HG02981 (cell line): ENCODE results near the gene TMEM80.
"Not testable (repeated sequence)": the region's sequence is repeated elsewhere in the genome, so short reads cannot be mapped to it uniquely, and the experiment has no call there.

Experiments used
- ATAC-seq: cut with Tn5 transposase; IDR thresholded peaks from one replicate; pipeline ENCODE4 v1.9.1; 2021; ENCODE audit warnings: mild to moderate bottlenecking, moderate library complexity; ENCODE audit not compliant: unreplicated experiment

Gene TMEM80

GRCh38 chr11:679271-680207 is 16.1 kb upstream of the TMEM80 start:
- no peak for ATAC-seq

DNA sequence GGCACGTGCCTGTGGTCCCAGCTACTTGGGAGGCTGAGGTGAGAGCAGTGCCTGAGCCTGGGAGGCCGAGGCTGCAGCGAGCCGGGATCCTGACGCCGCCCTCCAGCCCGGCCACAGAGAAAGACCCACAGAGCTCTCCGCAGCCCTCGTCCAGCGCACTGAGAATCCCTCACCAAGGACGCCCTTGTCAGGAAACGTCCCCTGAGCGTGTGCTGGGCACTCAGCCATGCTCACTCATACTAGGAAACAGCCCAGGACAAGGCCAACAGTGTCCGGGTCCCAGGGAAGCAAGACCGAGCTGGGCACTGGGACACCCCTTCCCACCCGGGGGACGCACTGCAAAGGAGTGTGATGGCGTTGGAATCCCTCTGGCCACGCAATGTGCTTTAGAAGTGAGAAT is 15.1 kb upstream of the TMEM80 start:
- ATAC-seq, result no peak

- ATAC-seq, result no peak
Measured at GRCh38 chr11:680970-681369, 14.6 kb upstream of the TMEM80 start.

DNA sequence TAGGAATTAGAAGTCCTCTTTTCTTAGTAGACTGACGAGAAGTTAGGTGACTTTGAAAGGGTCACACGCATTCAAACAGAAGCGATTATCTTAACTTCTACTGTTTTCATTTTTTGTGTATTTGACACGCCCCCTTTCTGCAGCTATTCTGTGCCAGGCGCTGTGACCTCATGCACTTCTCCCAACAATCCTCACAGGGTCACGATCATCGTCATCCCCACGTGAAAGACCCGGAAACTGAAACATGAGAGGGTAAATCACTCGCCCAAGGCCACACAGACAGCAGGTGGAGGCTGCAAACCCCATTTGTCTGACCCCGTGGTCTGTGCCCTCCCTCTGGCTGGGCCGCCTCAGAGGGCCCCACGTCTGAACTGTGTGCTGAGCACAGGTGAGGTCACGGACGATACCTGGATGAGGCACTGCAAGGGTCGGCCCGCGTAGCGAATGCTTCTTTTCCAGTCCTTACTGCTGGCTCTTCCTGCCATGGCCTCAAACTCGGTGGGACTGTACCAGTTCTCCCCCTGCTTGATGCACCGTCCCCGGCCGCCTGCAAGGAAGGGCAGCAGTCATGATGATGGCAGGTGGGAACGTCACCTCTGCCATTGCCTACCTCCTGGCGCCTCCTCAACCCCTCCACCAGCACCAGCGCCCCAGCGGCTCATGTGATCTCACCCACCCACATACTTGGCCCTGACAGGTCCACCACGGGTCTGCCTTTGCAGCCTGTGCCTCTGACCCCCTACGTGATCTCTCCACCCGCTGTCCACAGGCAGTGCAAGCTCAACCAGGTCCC is 9.0 kb upstream of the TMEM80 start:
- ATAC-seq, result no peak

DNA sequence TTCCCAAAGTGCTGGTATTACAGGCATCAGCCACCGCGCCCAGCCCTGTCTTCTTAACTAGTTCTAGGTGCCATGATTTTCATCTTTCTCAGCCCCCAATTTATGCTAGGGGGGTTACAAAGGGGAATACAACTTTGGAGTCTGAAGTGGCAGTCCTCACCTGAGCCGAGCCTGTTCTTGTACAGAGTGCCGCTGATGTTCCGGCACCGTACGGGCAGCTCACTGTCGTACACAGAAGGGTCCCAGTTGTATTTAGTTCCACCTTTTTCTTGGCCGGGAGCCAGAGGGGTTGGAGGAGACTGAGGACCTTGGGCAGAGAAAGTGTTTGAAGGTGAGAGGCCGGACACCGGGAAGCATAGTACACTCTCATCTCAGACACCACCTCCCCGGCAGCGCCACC is 7.9 kb upstream of the TMEM80 start:
- ATAC-seq, result no peak

DNA sequence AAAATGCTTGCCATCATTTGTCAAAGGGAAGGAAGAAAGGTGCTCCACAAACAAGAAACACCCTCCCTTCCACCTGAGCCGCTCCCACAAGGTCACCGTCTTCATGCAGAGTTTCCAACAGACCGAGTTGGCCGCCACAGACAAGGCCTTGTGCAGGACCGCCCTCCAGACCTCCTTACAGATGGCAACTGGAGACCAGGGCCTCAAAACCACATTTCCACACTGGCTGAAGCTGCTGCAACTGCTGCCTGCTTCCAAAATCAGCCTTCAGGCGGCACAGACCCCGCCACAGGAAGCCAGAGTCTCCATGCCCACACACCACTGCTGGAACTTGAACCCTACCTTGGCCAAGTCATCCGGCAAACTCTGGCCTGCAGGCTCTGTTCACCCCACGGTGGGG is 6.9 kb upstream of the TMEM80 start:
- ATAC-seq, result no peak

DNA sequence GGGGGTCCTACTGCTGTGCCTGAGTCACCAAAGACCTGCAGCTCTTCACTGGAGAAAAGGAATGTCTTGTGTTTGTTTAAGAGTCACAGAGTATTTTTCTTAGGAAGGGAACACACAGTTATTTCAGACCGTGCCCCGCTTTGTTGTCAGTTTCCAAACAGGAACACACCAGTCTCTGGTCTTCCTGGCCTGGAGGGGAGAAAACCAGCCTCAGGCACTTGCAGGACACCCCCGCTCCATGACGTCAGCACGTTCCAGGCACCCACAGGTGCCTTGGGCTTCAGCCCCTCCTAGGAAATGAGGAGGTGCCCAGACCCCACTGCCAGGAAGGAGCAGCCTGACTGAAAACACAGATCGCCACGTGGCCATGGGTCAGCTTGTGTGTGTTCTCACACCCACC is 6.0 kb upstream of the TMEM80 start:
- ATAC-seq, result no peak

- not testable (repeated sequence) for ATAC-seq
Measured at GRCh38 chr11:690244-690643, 5.4 kb upstream of the TMEM80 start.

DNA sequence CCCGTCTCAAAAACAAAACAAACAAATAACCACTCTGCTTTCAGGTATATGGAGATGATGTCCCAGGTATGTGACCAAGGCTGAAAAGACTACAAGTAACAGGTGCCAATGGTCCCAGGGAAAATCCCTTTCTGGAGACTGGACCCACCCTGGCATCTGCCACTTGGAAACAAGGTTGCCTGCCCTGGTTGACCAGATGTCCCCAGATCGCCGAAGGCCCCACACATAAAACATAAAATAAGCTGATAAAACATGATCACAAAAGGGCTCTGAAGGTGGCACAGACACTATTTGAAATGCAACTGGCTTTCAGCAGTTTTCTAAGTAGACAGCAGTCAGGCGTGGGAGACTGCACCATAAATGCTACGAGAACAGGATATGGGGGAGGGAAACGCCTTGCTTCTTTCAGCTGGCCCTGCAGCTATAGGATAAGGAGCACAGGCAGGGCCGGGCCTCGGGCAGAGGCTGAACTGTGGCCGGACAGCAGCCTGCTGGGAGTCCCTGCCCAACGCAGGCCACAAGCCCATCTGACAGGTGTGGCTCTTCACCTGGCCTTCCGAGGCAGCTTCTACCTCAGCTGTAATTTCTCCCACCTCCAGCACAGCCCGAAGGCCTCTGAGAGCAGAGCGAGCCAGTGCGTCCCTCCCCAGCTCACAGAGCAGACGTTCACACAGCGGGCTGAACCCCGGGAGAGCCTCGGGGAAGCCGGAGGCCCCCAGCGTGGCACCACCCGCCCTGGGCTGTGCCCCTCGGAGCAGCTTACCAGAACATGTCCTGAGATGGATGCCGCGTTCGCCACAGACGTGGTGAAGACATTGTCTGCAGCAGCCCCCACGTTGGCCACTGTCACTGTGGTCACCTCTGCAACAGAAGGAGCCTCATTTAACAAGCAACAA is 4.6 kb upstream of the TMEM80 start:
- no peak for ATAC-seq

DNA sequence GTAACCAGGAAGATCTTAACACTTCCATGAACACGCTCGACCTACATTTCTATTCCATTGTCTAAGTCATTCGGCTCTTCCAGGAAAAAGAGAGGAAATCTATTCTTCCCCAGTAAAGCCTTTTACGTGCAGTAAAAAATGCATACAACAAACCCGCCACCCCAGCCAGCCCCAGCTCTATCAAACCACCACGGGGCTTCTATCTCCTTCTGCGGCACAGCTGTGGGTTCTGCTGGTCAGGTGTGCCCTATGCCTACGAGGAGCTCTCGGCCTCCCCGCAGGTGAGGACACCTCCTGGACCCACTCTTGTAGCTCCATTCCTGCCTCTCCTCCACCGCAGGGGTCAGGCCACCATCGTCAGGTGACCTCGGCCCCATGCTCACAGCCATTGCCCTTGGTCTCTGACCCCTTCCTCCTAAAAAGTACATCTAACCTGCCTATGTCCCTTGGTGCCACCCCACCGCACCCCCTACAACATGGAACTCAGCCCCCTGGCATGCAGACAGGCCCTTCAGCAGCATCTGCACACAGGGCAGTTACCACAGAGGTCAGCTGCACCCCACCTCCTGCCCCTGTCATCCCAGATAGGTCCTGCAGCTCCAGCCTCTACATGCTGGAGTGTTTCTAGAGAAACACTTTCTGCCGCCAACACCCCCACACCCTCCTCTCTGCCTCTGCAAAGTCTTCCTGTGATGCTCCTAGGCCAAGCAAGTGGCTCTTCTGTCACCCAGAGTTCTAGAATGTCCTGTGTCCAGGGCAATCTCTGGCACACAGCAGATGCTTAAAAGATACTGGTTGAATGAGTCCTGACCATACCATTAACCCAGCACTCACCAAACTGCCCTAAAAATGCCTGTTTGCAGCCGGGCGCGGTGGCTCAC is 3.7 kb upstream of the TMEM80 start:
- ATAC-seq, result no peak

- ATAC-seq, result no peak
Measured at GRCh38 chr11:692824-693414, 2.7 kb upstream of the TMEM80 start.

GRCh38 chr11:693415-693831 is 2.2 kb upstream of the TMEM80 start:
- no peak for ATAC-seq

DNA sequence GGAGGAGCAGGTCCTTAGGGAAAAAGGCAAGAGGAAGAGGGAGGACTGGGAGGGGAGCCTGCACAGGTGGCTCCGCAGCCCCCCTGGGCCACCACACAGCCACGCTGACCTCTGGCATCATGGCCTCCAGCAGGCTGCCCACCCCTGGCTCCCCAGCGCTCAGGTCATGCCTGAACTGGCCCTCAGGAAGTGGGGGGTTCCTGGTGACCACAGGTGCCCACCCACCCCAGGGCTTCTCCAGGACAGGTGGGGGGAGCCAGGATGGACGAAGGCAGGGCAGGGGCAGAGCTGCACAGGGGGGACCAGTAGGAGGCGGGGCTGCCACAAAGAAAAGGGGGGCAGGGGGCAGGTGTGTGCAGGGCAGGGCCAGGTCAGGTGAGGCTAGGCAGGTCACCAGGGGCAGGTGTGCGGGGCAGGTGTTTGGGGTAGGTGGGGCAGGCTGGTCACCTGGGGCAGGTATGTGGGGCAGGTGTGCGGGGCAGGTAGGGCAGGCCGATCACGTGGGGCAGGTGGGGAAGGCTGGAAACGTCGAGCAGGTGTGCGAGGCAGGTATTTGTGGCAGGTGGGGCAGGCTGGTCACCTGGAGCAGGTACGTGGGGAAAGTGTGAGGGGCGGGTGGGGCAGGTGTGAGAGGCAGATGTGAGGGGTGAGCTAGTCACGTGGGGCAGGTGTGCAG is 1.6 kb upstream of the TMEM80 start:
- ATAC-seq, result no peak

DNA sequence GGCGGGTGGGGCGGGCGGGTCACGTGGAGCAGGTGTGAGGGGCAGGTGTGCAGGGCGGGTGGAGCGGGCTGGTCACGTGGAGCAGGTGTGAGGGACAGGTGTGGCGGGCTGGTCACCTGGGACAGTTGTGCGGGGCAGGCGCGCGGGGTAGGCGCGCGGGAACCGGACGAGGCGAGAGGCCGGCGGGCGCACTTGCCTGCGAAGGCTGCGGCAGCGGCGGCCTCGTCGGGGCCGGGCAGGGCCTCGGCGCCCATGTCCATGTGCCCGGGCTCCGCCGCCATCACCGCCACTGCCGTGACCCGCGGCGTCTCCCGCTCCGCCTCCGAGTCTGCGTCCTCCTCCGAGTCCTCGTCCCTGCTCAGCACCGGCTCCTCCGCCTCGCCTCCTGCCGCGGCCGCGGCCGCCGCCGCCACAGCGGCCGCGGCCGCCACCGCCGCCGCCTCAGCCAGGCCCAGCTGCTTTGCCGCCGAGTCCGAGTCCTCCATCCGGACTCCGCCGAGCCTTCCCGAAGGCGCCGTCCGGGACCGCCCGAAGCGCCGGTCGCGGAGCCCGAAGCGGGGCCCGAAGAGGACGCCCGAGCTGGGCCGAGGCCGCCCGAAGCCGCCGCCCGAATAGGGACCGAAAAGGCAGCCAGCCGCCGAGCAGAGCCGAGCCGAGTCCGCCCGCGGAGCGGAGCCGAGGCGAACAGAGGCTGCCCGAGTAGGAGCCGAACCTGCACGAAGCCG is 891 bp upstream of the TMEM80 start, which contains the start of gene DEAF1:
DEAF1 (minus strand) TSS at position 660 of the 725 bp plus-strand sequence; CDS start at position 485, 175 bp downstream.
- peak; percentile 71 for ATAC-seq

- ATAC-seq, result no peak
Measured at GRCh38 chr11:695288-695537, 403 bp upstream of the TMEM80 start.

DNA sequence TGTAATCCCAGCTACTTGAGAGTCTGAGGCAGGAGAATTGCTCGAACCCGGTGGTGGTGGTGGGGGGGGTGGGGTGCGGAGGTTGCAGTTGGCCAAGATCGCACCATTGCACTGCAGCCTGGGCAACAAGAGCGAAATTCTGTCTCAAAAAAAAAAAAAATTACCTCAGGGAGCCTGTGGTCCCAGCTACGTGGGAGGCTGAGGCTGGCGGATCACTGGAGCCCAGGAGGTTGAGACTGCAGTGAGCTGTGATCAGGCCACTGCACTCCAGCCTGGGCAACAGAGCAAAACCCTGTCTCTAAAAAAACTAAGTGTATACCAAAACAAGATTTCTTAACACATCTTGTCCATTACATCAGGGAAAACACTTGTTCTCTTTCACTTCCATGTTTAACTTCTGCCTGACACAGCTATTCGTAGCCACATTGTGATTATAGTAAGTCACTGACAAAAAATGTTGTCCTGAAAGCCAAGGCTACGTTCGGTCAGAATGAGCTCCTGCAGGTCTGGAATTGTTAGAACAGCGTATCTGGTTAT is 1.4 kb downstream of the TMEM80 start:
- ATAC-seq, result no peak

- ATAC-seq, result no peak
Measured at GRCh38 chr11:697811-698311, 2.2 kb downstream of the TMEM80 start.

DNA sequence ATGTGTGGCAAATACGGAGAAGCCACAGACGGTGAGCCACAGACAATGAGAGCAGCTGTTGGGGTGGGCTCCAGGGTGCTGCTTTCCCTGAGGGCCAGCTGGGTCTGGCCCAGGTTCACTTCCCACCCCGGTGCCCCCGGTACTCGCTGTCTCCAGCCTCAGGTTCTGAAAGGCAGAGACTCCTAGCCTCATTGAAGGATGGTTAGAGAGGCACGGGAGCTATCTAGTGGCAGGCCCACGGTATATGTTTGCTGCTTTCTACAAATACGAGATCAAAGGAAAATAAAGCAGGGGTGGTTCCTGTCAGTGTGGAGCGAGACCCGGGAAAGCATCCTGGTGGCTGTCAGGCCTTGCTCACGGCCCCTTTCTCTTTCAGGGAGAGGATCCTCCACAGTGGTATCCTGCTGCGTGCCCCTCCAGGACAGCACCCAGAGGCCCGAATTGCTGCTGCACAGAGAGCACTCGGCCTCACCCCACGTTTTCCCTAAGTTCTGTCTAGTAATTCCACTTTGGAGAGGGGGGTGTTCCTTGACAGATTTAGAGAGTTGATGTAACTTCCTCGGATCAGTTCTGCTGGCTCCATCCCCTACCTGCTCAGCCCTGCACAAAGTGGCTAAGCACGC is 3.0 kb downstream of the TMEM80 start:
- no peak for ATAC-seq
